MM.1S (cell line): ENCODE results near the gene EML1.

Experiments
- DNase-seq: peaks from one replicate; pipeline ENCODE4 v3.0.0-alpha.2; 2015
- H2AFZ ChIP-seq: fragments of 300-600 bp; sonication (generic); 2 replicates; pipeline ENCODE4 v1.6.0; 2016; ENCODE audit warnings: antibody characterized with exemption, low read length
- H3F3A ChIP-seq: fragments of 300-600 bp; sonication (generic); 2 replicates; pipeline ENCODE4 v1.6.1; 2016; ENCODE audit warnings: mild to moderate bottlenecking, antibody characterized with exemption, low read length, moderate library complexity, mixed read lengths; ENCODE audit not compliant: insufficient read depth
- H3K27ac ChIP-seq: fragments of 300-600 bp; sonication (generic); 2 replicates; pipeline ENCODE4 v1.5.1; 2016; ENCODE audit warnings: mild to moderate bottlenecking, low read length
- H3K27me3 ChIP-seq: fragments of 300-600 bp; sonication (generic); replicated peaks from 2 replicates; pipeline ENCODE4 v1.6.0; 2016; ENCODE audit warnings: low read length; ENCODE audit not compliant: insufficient read depth
- H3K36me3 ChIP-seq: fragments of 300-600 bp; sonication (generic); replicated peaks from 2 replicates; pipeline ENCODE4 v1.6.1; 2016; ENCODE audit warnings: mild to moderate bottlenecking, low read length, mixed read lengths; ENCODE audit not compliant: insufficient read depth
- H3K4me1 ChIP-seq: fragments of 300-600 bp; sonication (generic); 2 replicates; pipeline ENCODE4 v1.6.1; 2016; ENCODE audit warnings: low read length, mixed read lengths
- H3K4me2 ChIP-seq: fragments of 300-600 bp; sonication (generic); 2 replicates; pipeline ENCODE4 v1.6.0; 2016; ENCODE audit warnings: low read depth, low read length
- H3K4me3 ChIP-seq: fragments of 300-600 bp; sonication (generic); 2 replicates; pipeline ENCODE4 v1.5.1; 2016; ENCODE audit warnings: low read length, mixed read lengths
- H3K79me2 ChIP-seq: fragments of 300-600 bp; sonication (generic); 2 replicates; pipeline ENCODE4 v1.6.1; 2016; ENCODE audit warnings: mixed run types, low read length, mixed read lengths
- H3K9ac ChIP-seq: fragments of 300-600 bp; sonication (generic); 2 replicates; pipeline ENCODE4 v1.6.1; 2016; ENCODE audit warnings: low read length, mixed read lengths
- H3K9me2 ChIP-seq: fragments of 300-600 bp; sonication (generic); replicated peaks from 2 replicates; pipeline ENCODE4 v1.6.1; 2016; ENCODE audit warnings: mild to moderate bottlenecking, low read length, mixed read lengths; ENCODE audit not compliant: insufficient read depth
- H3K9me3 ChIP-seq: fragments of 300-600 bp; sonication (generic); replicated peaks from 2 replicates; pipeline ENCODE4 v1.6.1; 2016; ENCODE audit warnings: mild to moderate bottlenecking, low read length, mixed read lengths; ENCODE audit not compliant: insufficient read depth
- H4K20me1 ChIP-seq: fragments of 300-600 bp; sonication (generic); 2 replicates; pipeline ENCODE4 v1.6.1; 2016; ENCODE audit warnings: mild to moderate bottlenecking, low read length, moderate library complexity, mixed read lengths; ENCODE audit not compliant: insufficient read depth
- CTCF ChIP-seq: fragments of 300-600 bp; sonication (generic); IDR thresholded peaks from 2 replicates; pipeline ENCODE4 v1.5.1; 2016; ENCODE audit warnings: antibody characterized with exemption, low read length, mixed read lengths
- EZH2 ChIP-seq: fragments of 300-600 bp; sonication (generic); optimal IDR thresholded peaks from 2 replicates; pipeline ENCODE3; 2017; ENCODE audit warnings: low read depth, mild to moderate bottlenecking, antibody characterized with exemption, low read length, mixed read lengths
- EZH2phosphoT487 ChIP-seq: fragments of 300-600 bp; sonication (generic); IDR thresholded peaks from 2 replicates; pipeline ENCODE4 v1.6.1; 2018; ENCODE audit warnings: antibody characterized with exemption, low read length

Gene EML1

DNA sequence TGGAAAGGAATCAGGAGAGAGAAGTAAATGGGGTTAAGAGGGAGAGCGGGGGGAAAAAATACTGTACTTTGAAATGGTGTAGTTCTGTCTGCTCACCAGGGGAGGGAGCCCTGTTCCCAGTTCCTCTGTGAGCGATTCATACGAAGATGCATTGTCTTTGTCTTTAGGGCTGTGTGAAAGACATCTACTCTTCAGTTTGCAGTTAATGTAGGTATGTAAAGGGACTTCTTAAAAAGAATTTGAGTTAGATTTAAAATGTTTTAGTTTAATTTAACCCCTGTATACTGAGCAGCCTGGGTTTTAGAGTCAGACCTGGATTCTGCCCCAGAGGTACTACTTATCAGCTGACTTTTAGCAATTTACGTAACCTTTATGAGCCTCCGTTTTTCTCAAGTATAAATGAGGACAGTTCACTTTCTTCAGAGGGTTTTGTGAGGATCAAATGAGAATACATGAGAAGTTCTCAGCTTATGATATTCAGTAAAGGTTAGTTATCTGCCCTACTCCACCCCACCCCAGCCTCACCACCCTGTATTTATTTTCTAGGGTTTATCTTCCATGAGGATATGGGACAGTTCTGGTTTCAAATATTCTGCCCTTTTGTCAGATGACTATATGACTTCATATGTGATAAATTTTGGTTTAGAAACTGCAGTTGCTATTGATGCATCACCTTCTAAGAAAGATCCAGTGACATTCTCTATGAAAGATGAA, 189.5 kb downstream of the EML1 start:
- Histone ChIP-seq H3K79me2 (no peaks in the 10 kb centered on the region), H3K36me3 (no peaks in the 10 kb centered on the region), H3K27ac (no peak overlapping the region), H3K4me1 (no peaks in the 10 kb centered on the region), H4K20me1 (no peaks in the 10 kb centered on the region), H3K9me2 (no peaks in the 10 kb centered on the region), H3K4me2 (no peak overlapping the region), H3F3A (no peaks in the 10 kb centered on the region), H2AFZ (no peak overlapping the region), H3K4me3 (no peak overlapping the region), H3K27me3 (no peaks in the 10 kb centered on the region), H3K9ac (no peak overlapping the region), H3K9me3 (no peaks in the 10 kb centered on the region)
- peak; percentile 59 for TF ChIP-seq CTCF
- no peak for TF ChIP-seq EZH2phosphoT487
- TF ChIP-seq EZH2: no peak
- DNase-seq: peak; percentile 44

- H2AFZ ChIP-seq: no peak overlapping the region
- no peak overlapping the region for H3K9ac ChIP-seq
- H3K4me2 ChIP-seq: no peak overlapping the region
- no peak overlapping the region for H3K4me3 ChIP-seq
- no peaks in the 10 kb centered on the region for H3K79me2 ChIP-seq
- no peaks in the 10 kb centered on the region for H3K9me2 ChIP-seq
- H3K4me1 ChIP-seq: no peaks in the 10 kb centered on the region
- no peak for TF ChIP-seq CTCF
- no peak for TF ChIP-seq EZH2phosphoT487
- TF ChIP-seq EZH2: no peak
- H3K27me3 ChIP-seq: no peaks in the 10 kb centered on the region
- no peaks in the 10 kb centered on the region for H4K20me1 ChIP-seq
- no peaks in the 10 kb centered on the region for H3F3A ChIP-seq
- H3K27ac ChIP-seq: no peak overlapping the region
- no peak for DNase-seq
- H3K36me3 ChIP-seq: no peaks in the 10 kb centered on the region
- no peaks in the 10 kb centered on the region for H3K9me3 ChIP-seq
These were observed 190.2 kb downstream of the EML1 start for GRCh38 chr14:99983251-99984015.

DNA sequence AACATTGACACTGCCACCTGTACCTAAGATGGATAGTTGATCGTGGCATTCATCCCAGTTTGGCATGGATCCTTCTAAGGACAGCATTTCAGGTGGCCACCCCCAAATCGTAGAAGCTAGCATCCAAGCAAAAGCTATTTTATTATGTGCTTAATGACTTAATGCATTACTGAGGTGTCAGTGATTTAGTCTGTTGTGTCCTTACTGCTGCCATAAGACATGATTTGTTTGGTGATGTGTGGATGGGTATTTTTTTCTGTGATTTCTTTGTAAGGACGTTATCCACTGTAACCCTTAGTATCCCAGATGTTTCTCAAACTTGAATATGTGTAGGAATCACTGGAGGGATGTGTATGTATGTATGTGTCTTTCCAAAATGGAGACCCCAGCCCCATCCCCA, 190.8 kb downstream of the EML1 start:
- no peaks in the 10 kb centered on the region for H3F3A ChIP-seq
- H3K9me2 ChIP-seq: no peaks in the 10 kb centered on the region
- no peak overlapping the region for H3K27ac ChIP-seq
- no peak for DNase-seq
- no peaks in the 10 kb centered on the region for H3K79me2 ChIP-seq
- no peak overlapping the region for H2AFZ ChIP-seq
- TF ChIP-seq EZH2phosphoT487: no peak
- no peak for TF ChIP-seq EZH2
- TF ChIP-seq CTCF: no peak
- H3K4me1 ChIP-seq: no peaks in the 10 kb centered on the region
- H3K27me3 ChIP-seq: no peaks in the 10 kb centered on the region
- no peaks in the 10 kb centered on the region for H4K20me1 ChIP-seq
- no peak overlapping the region for H3K4me3 ChIP-seq
- no peak overlapping the region for H3K9ac ChIP-seq
- H3K9me3 ChIP-seq: no peaks in the 10 kb centered on the region
- no peaks in the 10 kb centered on the region for H3K36me3 ChIP-seq
- H3K4me2 ChIP-seq: no peak overlapping the region
